Breast epithelium (tissue), 3 donors: ENCODE data around the gene TMEM97.

ENCODE experiments used
- CTCF ChIP-seq, 3 donors: fragments of 450-650 bp; IDR thresholded peaks; one replicate each; pipeline ENCODE4 v1.5.1; 2016 to 2017; ENCODE audit warnings: antibody characterized with exemption in 3 of 3, mild to moderate bottlenecking in 3 of 3, moderate library complexity in 3 of 3
- POLR2A ChIP-seq: fragments of 450-650 bp; IDR thresholded peaks from one replicate; pipeline ENCODE4 v1.6.1; 2016; ENCODE audit warnings: antibody characterized with exemption, mild to moderate bottlenecking, moderate library complexity

DNA sequence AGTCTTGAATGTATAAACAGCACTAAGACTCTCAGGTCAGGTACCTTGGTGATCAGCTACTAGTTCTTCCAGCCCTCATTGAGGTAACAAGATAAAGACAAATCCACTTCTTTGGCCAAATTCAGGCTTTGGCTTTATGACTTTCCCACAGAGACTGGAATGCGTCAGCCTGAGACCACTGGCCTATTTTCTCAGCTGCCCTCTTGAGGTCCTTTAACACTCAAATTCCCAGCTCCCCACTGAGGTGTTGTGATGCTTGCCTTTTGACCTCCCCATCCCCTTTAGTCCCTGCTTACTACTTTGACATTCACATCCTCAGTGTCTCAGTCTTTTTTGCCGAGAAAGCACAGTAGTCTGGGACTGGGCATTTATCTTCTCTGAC lies 27.2 kb downstream of the TMEM97 start:
- TF ChIP-seq CTCF (IDR thresholded peaks at IDR 0.05) (no peak), POLR2A (no peak)
